Thoracic aorta (tissue), 2 donors: Measurements from ENCODE around the gene CCDC142. TPM values are rescaled to one million over a fixed set of nuclear protein-coding genes. Genes with fewer than 3 reads are reported as not detected.
A peak's percentile ranks its signal among the peaks of the same experiment; 100 is the strongest.
"Not testable (repeated sequence)": the region's sequence is repeated elsewhere in the genome, so short reads cannot be mapped to it uniquely, and the experiment has no call there.

ENCODE experiments used
- ATAC-seq: fragments of 150-250 bp; one replicate; pipeline ENCODE4 v1.8.0; 2017; ENCODE audit warnings: low read depth; ENCODE audit not compliant: insufficient number of reproducible peaks, low FRiP score
- DNase-seq: peaks from one replicate; pipeline ENCODE4 v3.0.0-alpha.2; 2020; ENCODE audit warnings: low spot score
- H3K27ac ChIP-seq, 2 donors: fragments of 200-600 bp; sonication (generic); 1 replicate in 1 of 2; 2 replicates in 1 of 2; pipeline ENCODE4 v1.5.1; 2016; ENCODE audit warnings: mild to moderate bottlenecking in 2 of 2, moderate library complexity in 2 of 2
- H3K27me3 ChIP-seq: fragments of 200-600 bp; sonication (generic); replicated peaks from 2 replicates; pipeline ENCODE4 v1.6.0; 2016; ENCODE audit warnings: mild to moderate bottlenecking; ENCODE audit not compliant: insufficient read depth
- H3K36me3 ChIP-seq: fragments of 200-600 bp; sonication (generic); one replicate; pipeline ENCODE4 v1.5.1; 2016
- H3K4me1 ChIP-seq, 2 donors: fragments of 200-600 bp; sonication (generic); 1 replicate in 1 of 2; 2 replicates in 1 of 2; pipeline versions ENCODE4 v1.5.1 to v1.6.0; 2016; ENCODE audit warnings: low read depth in 2 of 2, mild to moderate bottlenecking in 1 of 2; ENCODE audit not compliant: control insufficient read depth in 1 of 2
- H3K4me3 ChIP-seq: fragments of 200-600 bp; sonication (generic); 2 replicates; pipeline ENCODE4 v1.5.1; 2016; ENCODE audit warnings: mild to moderate bottlenecking
- H3K9me3 ChIP-seq: fragments of 200-600 bp; sonication (generic); 2 replicates; pipeline ENCODE4 v1.5.1; 2016
- total RNA-seq, 2 donors: library from RNA; depleted of rRNA; stranded (reverse); fragments of >200 nt; gene quantifications; one replicate each; pipeline versions ENCODE4 v1.1.0 to v1.2.3, GENCODE V29; 2016
- TF ChIP-seq, protein P1 (sequence below): fragments of 200-600 bp; sonication (generic); IDR thresholded peaks from one replicate; pipeline ENCODE4 v1.5.1; 2019; ENCODE audit warnings: antibody characterized with exemption

The CCDC142 gene
- total RNA-seq, 2 donors from 2014 or later, result 31.5 to 43.4 TPM

DNA sequence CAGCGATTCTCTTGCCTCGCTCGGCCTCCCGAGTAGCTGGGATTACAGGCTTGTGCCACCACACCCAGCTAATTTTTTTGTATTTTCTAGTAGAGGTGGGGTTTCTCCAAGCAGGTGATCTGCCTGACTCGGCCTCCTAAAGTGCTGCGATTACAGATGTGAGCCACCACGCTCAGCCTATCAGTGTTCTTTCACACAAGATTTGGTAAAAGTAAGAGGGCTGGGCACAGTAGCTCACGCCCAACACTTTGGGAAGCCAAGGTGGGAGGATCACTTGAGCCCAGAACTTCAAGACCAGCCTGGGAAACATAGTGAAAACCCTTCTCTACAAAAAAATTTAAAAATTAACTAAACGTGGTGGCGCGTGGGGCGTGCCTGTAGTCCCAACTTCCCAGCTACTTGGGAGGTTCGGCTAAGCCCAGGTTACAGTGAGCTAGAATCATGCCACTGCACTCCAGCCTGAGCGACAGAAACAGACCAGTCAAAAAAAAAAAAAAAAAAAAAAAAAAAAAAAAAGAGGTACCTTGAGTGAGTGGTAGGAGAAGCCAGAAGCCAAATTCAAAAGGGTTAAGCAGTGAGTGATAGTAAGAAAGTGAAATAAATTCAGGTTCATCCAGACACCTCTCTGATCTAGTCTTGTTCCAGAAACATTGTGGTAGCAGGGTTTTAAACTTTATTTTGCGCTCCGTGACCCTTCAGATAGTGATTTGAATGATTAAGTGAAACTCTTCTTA lies 11.3 kb downstream of the CCDC142 start:
- DNase-seq, result no peak
- Histone ChIP-seq H3K4me1 (peaks cover 13 to 16% of the 10 kb centered on the region in 2 donors), H3K27ac (peak overlapping the region; percentile 86 to 90), H3K9me3 (no peaks in the 10 kb centered on the region), H3K4me3 (peak overlapping the region; percentile 72), H3K27me3 (no peaks in the 10 kb centered on the region), H3K36me3 (peaks cover 6% of the 10 kb centered on the region)
- TF ChIP-seq, protein P1, sequence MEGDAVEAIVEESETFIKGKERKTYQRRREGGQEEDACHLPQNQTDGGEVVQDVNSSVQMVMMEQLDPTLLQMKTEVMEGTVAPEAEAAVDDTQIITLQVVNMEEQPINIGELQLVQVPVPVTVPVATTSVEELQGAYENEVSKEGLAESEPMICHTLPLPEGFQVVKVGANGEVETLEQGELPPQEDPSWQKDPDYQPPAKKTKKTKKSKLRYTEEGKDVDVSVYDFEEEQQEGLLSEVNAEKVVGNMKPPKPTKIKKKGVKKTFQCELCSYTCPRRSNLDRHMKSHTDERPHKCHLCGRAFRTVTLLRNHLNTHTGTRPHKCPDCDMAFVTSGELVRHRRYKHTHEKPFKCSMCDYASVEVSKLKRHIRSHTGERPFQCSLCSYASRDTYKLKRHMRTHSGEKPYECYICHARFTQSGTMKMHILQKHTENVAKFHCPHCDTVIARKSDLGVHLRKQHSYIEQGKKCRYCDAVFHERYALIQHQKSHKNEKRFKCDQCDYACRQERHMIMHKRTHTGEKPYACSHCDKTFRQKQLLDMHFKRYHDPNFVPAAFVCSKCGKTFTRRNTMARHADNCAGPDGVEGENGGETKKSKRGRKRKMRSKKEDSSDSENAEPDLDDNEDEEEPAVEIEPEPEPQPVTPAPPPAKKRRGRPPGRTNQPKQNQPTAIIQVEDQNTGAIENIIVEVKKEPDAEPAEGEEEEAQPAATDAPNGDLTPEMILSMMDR, result no peak
- no peak for ATAC-seq

DNA sequence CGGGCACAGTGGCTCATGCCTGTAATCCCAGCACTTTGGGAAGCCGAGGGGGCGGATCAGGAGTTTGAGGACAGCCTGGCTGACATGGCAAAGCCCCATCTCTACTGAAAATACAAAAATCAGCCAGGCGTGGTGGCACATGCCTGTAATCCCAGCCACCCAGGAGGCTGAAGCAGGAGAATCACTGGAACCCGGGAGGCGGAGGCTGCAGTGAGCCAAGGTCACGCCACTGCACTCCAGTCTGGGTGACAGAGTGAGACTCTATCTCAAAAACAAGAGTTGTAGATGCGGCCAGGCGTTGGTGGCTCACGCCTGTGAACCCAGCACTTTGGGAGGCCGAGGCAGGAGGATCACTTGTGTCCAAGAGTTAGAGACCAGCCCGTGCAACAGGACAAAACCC lies 12.1 kb downstream of the CCDC142 start:
- H3K27me3 ChIP-seq, ATAC-seq, H3K27ac ChIP-seq, H3K9me3 ChIP-seq, H3K36me3 ChIP-seq, DNase-seq, H3K4me3 ChIP-seq: not testable (repeated sequence)
- H3K4me1 ChIP-seq, result peaks cover 17 to 22% of the 10 kb centered on the region in 2 donors

DNA sequence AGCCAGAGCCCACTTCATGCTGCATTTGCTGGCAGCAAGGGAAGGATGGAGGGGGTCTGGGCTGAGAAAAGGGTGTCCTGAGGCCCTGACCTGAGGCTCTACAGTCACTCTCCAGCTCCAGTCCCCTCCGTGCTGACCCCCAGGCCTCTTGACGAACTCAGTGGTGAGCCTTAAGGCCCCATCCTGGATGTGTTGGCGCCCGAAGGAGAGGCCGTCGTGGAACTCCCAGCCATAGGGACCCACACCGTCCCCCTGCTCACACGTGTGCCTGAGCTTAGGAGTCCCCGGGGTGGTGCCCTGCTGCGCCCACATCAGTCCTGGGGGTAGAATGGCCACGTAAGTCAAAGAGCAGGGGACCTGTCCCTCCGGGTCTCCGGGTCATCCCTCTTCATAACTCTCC lies 18.4 kb downstream of the CCDC142 start:
- Histone ChIP-seq H3K27me3 (no peaks in the 10 kb centered on the region), H3K27ac (peak overlapping the region; percentile 87 to 90), H3K36me3 (no peaks in the 10 kb centered on the region), H3K4me1 (peaks cover 12 to 21% of the 10 kb centered on the region in 2 donors), H3K4me3 (peak overlapping the region; percentile 92), H3K9me3 (no peaks in the 10 kb centered on the region)
- no peak for ATAC-seq
- DNase-seq, result no peak
- TF ChIP-seq, protein P1, result no peak

DNA sequence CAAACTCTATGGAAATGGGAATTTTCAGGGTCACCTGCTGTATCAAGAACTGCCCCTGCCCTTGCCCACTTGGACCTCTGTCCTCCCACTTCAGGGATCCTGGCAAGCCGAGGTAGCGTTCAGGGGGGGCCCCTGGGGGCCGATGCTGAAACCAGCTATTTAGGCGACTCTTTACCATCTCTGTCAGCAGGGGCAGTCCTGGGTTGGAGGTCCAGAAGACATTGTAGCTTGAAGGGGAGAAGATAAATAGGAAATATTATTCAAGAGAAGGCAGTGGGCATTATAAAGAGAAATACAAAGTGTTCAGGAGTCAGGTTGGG lies 20.1 kb downstream of the CCDC142 start:
- no peaks in the 10 kb centered on the region for H3K36me3 ChIP-seq
- peaks cover 15 to 30% of the 10 kb centered on the region in 2 donors for H3K4me1 ChIP-seq
- H3K4me3 ChIP-seq, result no peak overlapping the region
- no peak for DNase-seq
- H3K27ac ChIP-seq, result no peak overlapping the region
- H3K9me3 ChIP-seq, result no peaks in the 10 kb centered on the region
- H3K27me3 ChIP-seq, result no peaks in the 10 kb centered on the region
- TF ChIP-seq, protein P1, result no peak
- no peak for ATAC-seq

DNA sequence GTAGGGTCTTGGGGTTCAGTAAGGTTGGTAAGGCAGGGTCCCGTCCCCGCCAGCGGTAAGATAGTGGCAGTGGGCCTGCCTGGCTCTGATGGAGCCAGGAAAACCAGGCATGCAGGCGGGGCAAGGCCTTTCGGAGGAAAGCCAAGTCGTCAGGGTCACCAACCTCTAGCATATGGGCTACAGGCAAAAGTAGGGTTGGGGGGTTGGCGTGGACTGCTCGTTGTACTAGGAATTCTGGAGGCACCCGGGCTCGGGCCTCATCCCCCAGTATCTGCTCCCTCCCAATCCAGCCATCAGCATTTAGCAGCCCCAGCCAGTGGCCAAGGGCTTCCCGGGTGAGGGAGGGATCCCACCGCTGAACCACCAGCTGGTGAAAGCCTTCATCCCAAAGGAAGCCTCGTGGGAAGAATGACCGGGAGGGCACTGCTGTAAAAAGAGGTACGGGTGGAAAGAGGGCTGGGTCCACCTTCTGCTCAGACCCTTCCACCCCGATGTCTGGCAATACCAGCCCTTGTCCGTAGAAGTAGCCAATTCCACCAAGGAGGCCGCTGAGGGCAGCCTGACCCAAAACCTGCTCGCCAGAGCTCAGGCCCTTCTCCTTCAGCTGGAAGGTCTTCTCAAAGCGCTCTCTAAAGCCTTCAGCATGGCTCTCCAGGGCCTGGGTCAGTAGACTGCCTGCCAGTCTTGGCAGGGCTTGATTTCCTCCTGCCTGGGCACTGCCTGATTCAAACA lies 20.6 kb downstream of the CCDC142 start:
- no peaks in the 10 kb centered on the region for H3K9me3 ChIP-seq
- no peaks in the 10 kb centered on the region for H3K27me3 ChIP-seq
- TF ChIP-seq, protein P1, result no peak
- H3K27ac ChIP-seq, result no peak overlapping the region
- no peaks in the 10 kb centered on the region for H3K36me3 ChIP-seq
- no peak for DNase-seq
- peaks cover 15 to 30% of the 10 kb centered on the region in 2 donors for H3K4me1 ChIP-seq
- no peak overlapping the region for H3K4me3 ChIP-seq
- ATAC-seq, result no peak
